Thymus (tissue), 11 donors: ENCODE data around the gene FBXW11. TPM values are rescaled to one million over a fixed set of nuclear protein-coding genes. Genes with fewer than 3 reads are reported as not detected.
A peak's percentile ranks its signal among the peaks of the same experiment; 100 is the strongest.

Experiments used
- DNase-seq, 9 donors: peaks; one replicate each; pipeline ENCODE4 v3.0.0-alpha.2; 2013; ENCODE audit warnings: low spot score in 9 of 9, low read depth in 6 of 9, missing footprints in 1 of 9
- H3K27ac ChIP-seq, 2 donors: one replicate each; pipeline ENCODE4 v1.5.1; 2013; ENCODE audit warnings: control low read depth in 1 of 2, low read depth in 1 of 2, low read length in 1 of 2, mild to moderate bottlenecking in 1 of 2, moderate library complexity in 1 of 2
- H3K27me3 ChIP-seq, 2 donors: one replicate each; pipeline ENCODE4 v1.5.1; 2013; ENCODE audit warnings: low read length in 1 of 2; ENCODE audit not compliant: control insufficient read depth in 2 of 2, insufficient read depth in 1 of 2
- H3K36me3 ChIP-seq, 2 donors: one replicate each; pipeline ENCODE4 v1.5.1; 2013; ENCODE audit warnings: low read length in 1 of 2, mild to moderate bottlenecking in 1 of 2, moderate library complexity in 1 of 2; ENCODE audit not compliant: control insufficient read depth in 2 of 2, insufficient read depth in 2 of 2
- H3K4me1 ChIP-seq, 2 donors: one replicate each; pipeline ENCODE4 v1.5.1; 2013; ENCODE audit warnings: low read length in 2 of 2; ENCODE audit not compliant: control insufficient read depth in 2 of 2, insufficient read depth in 2 of 2
- H3K4me3 ChIP-seq, 2 donors: one replicate each; pipeline ENCODE4 v1.5.1; 2013; ENCODE audit warnings: low read length in 2 of 2, control low read depth in 1 of 2, mild to moderate bottlenecking in 1 of 2
- H3K9me3 ChIP-seq, 2 donors: one replicate each; pipeline ENCODE4 v1.5.1; 2013; ENCODE audit warnings: low read length in 1 of 2, mild to moderate bottlenecking in 1 of 2; ENCODE audit not compliant: control insufficient read depth in 2 of 2, insufficient read depth in 1 of 2
- WGBS: extraction: QIAGEN DNeasy Blood & Tissue Kit; methylation state at CpG from one replicate; pipeline ENCODE4 v1.1.7; 2013; 5-methylcytosine and 5-hydroxymethylcytosine counted together
- polyA plus RNA-seq: library from polyadenylated mRNA; stranded (reverse); fragments of 200-250 nt; gene quantifications from one replicate; pipeline ENCODE4 v1.2.3, GENCODE V29; 2013
- total RNA-seq: library from RNA; stranded (reverse); fragments of 120-200 nt; gene quantifications from one replicate; pipeline ENCODE4 v1.2.4, GENCODE V29; 2013
- donor health status: healthy.

Gene FBXW11
- total and polyA plus RNA-seq, 2 donors: 12.5 to 27.5 TPM

DNA sequence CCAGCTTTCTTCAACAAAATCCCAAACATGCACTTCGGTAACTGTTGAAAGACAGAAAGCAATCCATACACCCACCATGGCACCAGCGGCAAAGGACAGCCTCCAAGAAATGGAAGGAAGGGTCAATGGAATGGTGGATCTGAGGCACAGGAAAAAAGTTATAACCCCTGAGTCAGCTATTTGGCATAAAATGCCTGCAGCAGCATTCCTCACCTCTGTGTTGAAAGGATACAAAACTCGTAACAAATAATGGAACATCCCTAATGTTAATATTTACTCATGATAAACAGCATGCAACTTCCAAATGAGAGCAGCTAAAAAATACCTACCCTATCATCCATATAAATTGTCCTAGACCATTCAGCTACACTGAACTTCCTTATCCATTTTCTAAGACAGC is 9.4 kb downstream of the FBXW11 start:
- Histone ChIP-seq H3K4me1 (no peaks in the 10 kb centered on the region), H3K27ac (no peak overlapping the region), H3K4me3 (no peak overlapping the region), H3K9me3 (no peaks in the 10 kb centered on the region), H3K36me3 (no peaks in the 10 kb centered on the region), H3K27me3 (no peaks in the 10 kb centered on the region)
- no peak for DNase-seq
- 99% methylated on average over 3 of the region's 3 CpGs for WGBS

DNA sequence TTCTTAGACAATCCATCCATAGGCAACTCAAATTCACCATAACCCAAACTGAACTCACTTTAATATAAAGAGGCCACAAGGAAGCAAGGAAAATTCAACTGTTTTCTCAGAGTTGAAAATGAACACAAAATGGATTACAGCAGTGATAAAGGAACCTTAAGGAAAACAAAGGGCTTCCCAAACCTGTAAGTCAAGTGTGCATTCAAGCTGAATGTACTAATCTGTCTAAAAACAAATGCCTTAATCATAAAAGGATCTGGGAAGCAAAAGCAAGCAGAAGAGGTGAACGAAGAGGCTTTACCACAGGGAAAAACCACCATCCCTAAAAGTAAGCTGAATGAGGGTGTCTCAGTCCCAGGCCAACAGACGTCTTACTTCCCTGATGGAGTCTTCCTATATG is 13.6 kb downstream of the FBXW11 start:
- Histone ChIP-seq H3K27me3 (no peaks in the 10 kb centered on the region), H3K4me3 (no peak overlapping the region), H3K36me3 (no peaks in the 10 kb centered on the region), H3K27ac (no peak overlapping the region), H3K4me1 (no peaks in the 10 kb centered on the region), H3K9me3 (no peaks in the 10 kb centered on the region)
- WGBS: 98% methylated on average over 2 of the region's 2 CpGs
- DNase-seq: no peak

DNA sequence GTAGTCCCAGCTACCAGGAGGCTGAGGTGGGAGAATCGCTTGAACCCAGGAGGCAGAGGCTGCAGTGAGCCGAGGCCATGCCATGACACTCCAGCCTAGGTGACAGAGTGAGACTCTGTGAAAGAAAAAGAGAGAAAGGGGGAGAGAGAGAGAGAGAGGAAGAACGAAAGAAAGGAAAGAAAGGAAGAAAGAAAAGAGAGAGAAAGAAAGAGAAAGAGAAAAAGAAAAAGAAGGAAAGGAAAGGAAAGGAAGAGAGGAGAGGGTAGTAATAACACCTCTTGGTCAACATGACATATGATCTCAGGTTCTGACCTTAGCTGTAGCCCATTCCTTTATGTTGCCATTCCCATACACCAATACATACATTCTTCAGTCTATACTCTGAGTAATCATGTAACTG is 14.1 kb downstream of the FBXW11 start:
- no peak for DNase-seq
- Histone ChIP-seq H3K27me3 (no peaks in the 10 kb centered on the region), H3K27ac (no peak overlapping the region), H3K36me3 (no peaks in the 10 kb centered on the region), H3K9me3 (no peaks in the 10 kb centered on the region), H3K4me1 (no peaks in the 10 kb centered on the region), H3K4me3 (no peak overlapping the region)
- 97% methylated on average over 3 of the region's 3 CpGs for WGBS

DNA sequence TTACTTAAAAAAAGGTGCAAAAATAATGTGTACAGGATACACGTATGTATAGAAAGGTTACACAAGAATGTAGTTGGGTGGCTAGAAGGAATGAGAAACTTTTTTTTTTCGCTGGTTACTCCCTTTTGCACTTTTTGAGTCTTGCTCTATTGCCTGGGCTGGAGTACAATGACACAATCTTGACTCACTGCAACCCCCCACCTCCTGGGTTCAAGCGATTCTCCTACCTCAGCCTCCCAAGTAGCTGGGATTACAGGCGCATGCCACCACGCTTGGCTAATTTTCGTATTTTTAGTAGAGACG is 15.8 kb downstream of the FBXW11 start:
- Histone ChIP-seq H3K4me3 (no peak overlapping the region), H3K4me1 (peaks cover 0 to under 1% of the 10 kb centered on the region in 2 donors), H3K36me3 (peaks cover 0 to 3% of the 10 kb centered on the region in 2 donors), H3K27ac (no peak overlapping the region), H3K9me3 (no peaks in the 10 kb centered on the region), H3K27me3 (no peaks in the 10 kb centered on the region)
- no peak for DNase-seq
- WGBS: 97% methylated on average over 7 of the region's 7 CpGs

DNA sequence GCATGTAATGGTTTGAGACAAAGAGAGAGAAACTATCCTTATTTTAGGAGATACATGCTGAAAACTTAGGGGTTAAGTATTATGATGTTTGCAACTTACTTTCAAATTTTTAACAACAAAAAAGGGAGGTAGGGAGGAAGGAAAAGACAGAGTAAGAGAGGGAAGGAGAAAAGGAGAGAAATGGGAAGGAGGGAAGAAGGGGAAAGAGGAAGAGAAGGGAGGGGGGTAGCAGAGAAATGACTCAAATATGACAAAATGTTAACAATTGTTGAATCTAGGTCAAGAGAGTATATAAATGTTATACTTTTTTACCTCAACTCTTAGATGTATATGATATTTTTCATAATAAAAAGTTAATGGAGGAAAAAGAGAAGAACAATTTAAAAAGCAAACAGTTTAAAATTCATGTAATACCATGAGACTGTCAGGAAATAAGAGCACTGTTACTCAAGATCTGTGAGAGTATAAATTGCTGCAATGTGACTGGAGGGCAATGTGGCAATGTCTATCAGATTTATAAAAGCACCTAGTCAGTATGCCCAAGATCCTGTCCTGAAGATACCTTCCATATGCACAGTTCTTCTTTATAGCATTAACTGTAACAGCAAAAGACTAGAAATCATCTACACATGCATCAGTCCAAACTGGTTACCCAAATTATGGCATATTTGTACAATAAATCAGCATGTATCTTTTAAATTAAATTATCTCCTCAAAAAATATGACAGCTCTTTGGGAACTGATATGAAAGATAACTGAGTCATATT is 16.3 kb downstream of the FBXW11 start:
- H3K9me3 ChIP-seq: no peaks in the 10 kb centered on the region
- no peak for DNase-seq
- H3K4me3 ChIP-seq: no peak overlapping the region
- H3K36me3 ChIP-seq: peaks cover 0 to 3% of the 10 kb centered on the region in 2 donors
- H3K27ac ChIP-seq: no peak overlapping the region
- H3K4me1 ChIP-seq: peaks cover 1 to 6% of the 10 kb centered on the region in 2 donors
- H3K27me3 ChIP-seq: no peaks in the 10 kb centered on the region

DNA sequence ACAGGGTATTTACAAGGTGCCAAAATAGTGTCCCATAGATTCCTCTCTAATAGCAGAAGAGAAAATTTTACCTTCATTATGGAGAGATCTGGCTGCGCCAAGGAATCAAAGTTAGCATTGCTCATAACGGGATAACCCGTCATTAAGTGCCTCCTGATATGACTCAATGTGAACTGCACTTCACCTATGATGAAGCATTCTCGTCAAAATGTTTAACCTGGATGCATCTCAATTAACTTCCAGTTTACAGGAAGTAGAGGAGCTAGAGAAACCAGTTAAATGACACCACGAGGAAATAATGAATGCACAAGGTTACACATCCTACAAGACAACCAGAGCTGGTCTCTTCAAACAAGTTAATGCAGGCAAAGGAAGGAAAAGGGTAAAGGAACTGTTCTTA is 17.2 kb downstream of the FBXW11 start:
- no peak for DNase-seq
- Histone ChIP-seq H3K36me3 (peaks cover 0 to 3% of the 10 kb centered on the region in 2 donors), H3K27ac (no peak overlapping the region), H3K27me3 (no peaks in the 10 kb centered on the region), H3K4me3 (no peak overlapping the region), H3K9me3 (no peaks in the 10 kb centered on the region), H3K4me1 (peaks cover 4 to 7% of the 10 kb centered on the region in 2 donors)
- 93% methylated on average over 5 of the region's 5 CpGs for WGBS

DNA sequence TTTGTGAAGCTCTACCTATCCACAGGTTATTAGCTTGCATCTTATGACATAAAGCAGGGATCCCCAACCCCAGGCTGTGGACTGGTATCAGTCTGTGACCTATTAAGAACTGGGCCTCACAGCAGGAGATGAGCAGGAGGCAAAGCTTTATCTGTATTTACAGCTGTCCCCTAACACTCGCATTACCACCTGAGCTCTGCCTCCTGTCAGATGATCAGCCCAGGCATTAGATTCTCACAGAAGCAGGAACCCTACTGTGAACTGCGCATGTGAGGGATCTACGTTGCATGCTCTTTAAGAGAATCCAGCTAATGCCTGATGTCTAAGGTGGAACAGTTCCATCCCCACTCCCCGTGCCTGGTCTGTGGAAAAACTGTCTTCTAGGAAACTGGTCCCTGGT is 19.7 kb downstream of the FBXW11 start:
- Histone ChIP-seq H3K27me3 (no peaks in the 10 kb centered on the region), H3K4me1 (peaks cover 4 to 7% of the 10 kb centered on the region in 2 donors), H3K9me3 (no peaks in the 10 kb centered on the region), H3K4me3 (no peak overlapping the region), H3K36me3 (peaks cover 3 to 6% of the 10 kb centered on the region in 2 donors), H3K27ac (no peak overlapping the region)
- 98% methylated on average over 4 of the region's 4 CpGs for WGBS
- no peak for DNase-seq

DNA sequence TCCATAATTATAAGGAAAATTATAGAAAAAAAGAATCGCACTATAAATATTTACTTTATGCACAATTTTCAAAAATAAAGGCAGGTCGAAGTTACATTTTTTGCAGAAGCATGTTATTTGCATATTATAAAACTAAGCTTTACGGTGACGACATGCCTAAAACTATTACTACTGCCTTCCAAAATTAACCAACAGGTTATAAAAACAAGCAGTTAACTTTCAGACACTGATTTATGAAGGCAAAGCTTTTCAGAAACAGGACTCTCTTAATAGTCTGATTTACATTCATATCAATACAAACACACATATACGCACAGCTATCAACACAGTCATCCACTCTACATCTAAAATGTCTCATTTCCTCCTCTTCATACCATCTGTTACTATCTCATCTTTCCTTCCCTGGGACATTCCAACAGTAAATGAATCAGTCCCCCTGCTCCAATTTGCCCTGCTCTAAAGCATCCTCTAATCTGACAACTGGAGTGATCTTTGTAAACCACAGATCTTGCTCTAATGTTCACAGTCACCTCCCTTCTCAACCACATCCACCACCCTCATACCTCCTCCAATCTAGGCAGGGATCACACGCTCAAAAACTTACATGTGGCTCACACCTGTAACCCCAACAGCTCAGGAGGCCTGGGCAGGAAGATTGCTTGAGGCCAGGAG is 21.6 kb downstream of the FBXW11 start:
- Histone ChIP-seq H3K27ac (peak overlapping the region in 1 of 2 donors; percentile 5), H3K36me3 (peaks cover 3 to 6% of the 10 kb centered on the region in 2 donors), H3K9me3 (peaks cover 0 to 2% of the 10 kb centered on the region in 2 donors), H3K4me1 (peaks cover 4 to 7% of the 10 kb centered on the region in 2 donors), H3K27me3 (no peaks in the 10 kb centered on the region), H3K4me3 (no peak overlapping the region)
- 80% methylated on average over 6 of the region's 6 CpGs for WGBS
- DNase-seq: peak in 4 of 9 donors; percentile 28 to 75 (median 42)

DNA sequence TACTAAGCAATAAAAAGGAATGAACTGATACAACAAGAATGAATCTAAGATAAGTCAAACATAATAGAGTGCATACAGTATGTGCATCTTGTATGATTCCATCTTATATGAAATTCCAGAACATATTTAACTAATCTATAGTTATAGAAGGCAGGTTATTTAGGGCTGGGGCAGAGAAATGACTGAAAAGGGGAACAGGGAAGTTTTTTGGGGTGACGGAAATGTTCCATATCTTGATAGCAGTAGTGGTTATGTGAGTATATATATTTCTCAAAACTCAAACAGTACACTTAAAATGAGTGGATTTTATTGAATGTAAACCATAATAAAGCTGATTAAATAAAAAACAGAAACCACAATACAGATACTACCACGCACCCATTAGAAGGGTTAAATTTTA is 24.6 kb downstream of the FBXW11 start:
- no peak overlapping the region for H3K27ac ChIP-seq
- WGBS: 95% methylated on average over 2 of the region's 2 CpGs
- peaks cover 3% of the 10 kb centered on the region in 2 donors for H3K9me3 ChIP-seq
- H3K4me3 ChIP-seq: no peak overlapping the region
- no peak for DNase-seq
- H3K36me3 ChIP-seq: peaks cover 1 to 6% of the 10 kb centered on the region in 2 donors
- H3K27me3 ChIP-seq: no peaks in the 10 kb centered on the region
- peaks cover 4 to 7% of the 10 kb centered on the region in 2 donors for H3K4me1 ChIP-seq
